Neural progenitor cell (in vitro differentiated cells): Measurements from ENCODE around the gene BEST2. TPM values are rescaled to one million over a fixed set of nuclear protein-coding genes. Genes with fewer than 3 reads are reported as not detected.
"Not testable (repeated sequence)": the region's sequence is repeated elsewhere in the genome, so short reads cannot be mapped to it uniquely, and the experiment has no call there.

Experiments used
- DNase-seq: peaks from one replicate; pipeline ENCODE4 v3.0.0-alpha.2; 2016; ENCODE audit warnings: low spot score
- H2AFZ ChIP-seq: fragments of 200-600 bp; sonication (generic); replicated peaks from 2 replicates; pipeline ENCODE4 v1.6.1; 2016; ENCODE audit warnings: antibody characterized with exemption
- H3F3A ChIP-seq: fragments of 200-600 bp; sonication (generic); 2 replicates; pipeline ENCODE4 v1.6.1; 2016; ENCODE audit warnings: antibody characterized with exemption, low read depth
- H3K27ac ChIP-seq: fragments of 200-600 bp; sonication (generic); 2 replicates; pipeline ENCODE4 v1.5.1; 2016; ENCODE audit warnings: mild to moderate bottlenecking
- H3K27me3 ChIP-seq: fragments of 200-600 bp; sonication (generic); 2 replicates; pipeline ENCODE4 v1.6.1; 2016; ENCODE audit warnings: mild to moderate bottlenecking, moderate library complexity
- H3K36me3 ChIP-seq: fragments of 200-600 bp; sonication (generic); 2 replicates; pipeline ENCODE4 v1.5.1; 2016
- H3K4me1 ChIP-seq: fragments of 200-600 bp; sonication (generic); 2 replicates; pipeline ENCODE4 v1.6.1; 2016; ENCODE audit warnings: mixed run types
- H3K4me2 ChIP-seq: fragments of 200-600 bp; sonication (generic); 2 replicates; pipeline ENCODE4 v1.6.1; 2016
- H3K4me3 ChIP-seq: fragments of 200-600 bp; sonication (generic); 2 replicates; pipeline ENCODE4 v1.5.1; 2016
- H3K79me2 ChIP-seq: fragments of 200-600 bp; sonication (generic); 2 replicates; pipeline ENCODE4 v1.6.1; 2016; ENCODE audit warnings: low read depth
- H3K9ac ChIP-seq: fragments of 200-600 bp; sonication (generic); 2 replicates; pipeline ENCODE4 v1.6.1; 2016
- H3K9me3 ChIP-seq: fragments of 200-600 bp; sonication (generic); 2 replicates; pipeline ENCODE4 v1.5.1; 2016; ENCODE audit warnings: low read depth
- H4K20me1 ChIP-seq: fragments of 200-600 bp; sonication (generic); 2 replicates; pipeline ENCODE4 v1.6.1; 2016; ENCODE audit warnings: low read depth
- H3K27ac Mint-ChIP-seq: 3 replicates; pipeline ENCODE4 v1.8.0; 2021; ENCODE audit warnings: mixed read lengths
- H3K27me3 Mint-ChIP-seq: 2 replicates; pipeline ENCODE4 v1.8.0; 2022; ENCODE audit warnings: low read depth, mild to moderate bottlenecking, inconsistent platforms, moderate library complexity, mixed read lengths; ENCODE audit not compliant: insufficient read depth
- H3K36me3 Mint-ChIP-seq: 3 replicates; pipeline ENCODE4 v1.8.0; 2021; ENCODE audit warnings: mixed read lengths
- H3K4me1 Mint-ChIP-seq: 3 replicates; pipeline ENCODE4 v1.8.0; 2021; ENCODE audit warnings: mixed read lengths
- H3K4me3 Mint-ChIP-seq: 3 replicates; pipeline ENCODE4 v1.8.0; 2021; ENCODE audit warnings: mild to moderate bottlenecking, moderate library complexity, mixed read lengths
- H3K9me3 Mint-ChIP-seq: 3 replicates; pipeline ENCODE4 v1.8.0; 2020; ENCODE audit warnings: mixed read lengths
- CTCF ChIP-seq: fragments of 200-600 bp; sonication (generic); IDR thresholded peaks from 2 replicates; pipeline ENCODE4 v1.5.1; 2017; ENCODE audit warnings: antibody characterized with exemption, mild to moderate bottlenecking
- EZH2 ChIP-seq: fragments of 200-600 bp; sonication (generic); IDR thresholded peaks from 2 replicates; pipeline ENCODE4 v1.6.1; 2017; ENCODE audit warnings: antibody characterized with exemption, mild to moderate bottlenecking, moderate library complexity
- EZH2phosphoT487 ChIP-seq: fragments of 200-600 bp; sonication (generic); IDR thresholded peaks from 2 replicates; pipeline ENCODE4 v1.6.1; 2017; ENCODE audit warnings: antibody characterized with exemption
- total RNA-seq: library from RNA; depleted of rRNA; stranded (reverse); fragments of >200 nt; gene quantifications from 2 replicates; pipeline ENCODE4 v1.2.3, GENCODE V29; 2015; ENCODE audit warnings: low replicate concordance

BEST2 gene
- total RNA-seq, 1 donor from 2014 or later, result not detected

DNA sequence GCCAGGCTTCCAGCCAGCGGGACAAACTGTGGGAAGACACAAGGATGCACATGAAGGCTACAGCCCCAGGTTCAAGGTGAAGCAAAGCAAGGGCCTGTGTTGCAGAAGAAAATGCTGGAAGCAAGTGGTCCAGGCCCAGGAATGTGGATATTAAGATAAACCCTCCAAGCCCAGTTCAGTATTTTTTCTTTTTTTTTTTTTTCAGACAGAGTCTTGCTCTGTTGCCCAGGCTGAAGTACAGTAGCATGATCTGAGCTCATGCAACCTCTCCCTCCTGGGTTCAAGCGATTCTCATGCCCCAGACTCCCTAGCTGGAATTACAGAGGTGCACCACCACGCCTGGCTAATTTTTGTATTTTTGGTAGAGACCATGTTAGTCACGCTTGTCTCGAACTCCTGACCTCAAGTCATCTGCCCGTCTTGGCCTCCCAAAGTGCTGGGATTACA is 45.6 kb downstream of the BEST2 start:
- Histone ChIP-seq H3K4me1 (peaks cover 17% of the 10 kb centered on the region), H3K4me3 (no peak overlapping the region), H3K27ac (no peak overlapping the region), H4K20me1 (peaks cover 22% of the 10 kb centered on the region), H3K9ac (no peak overlapping the region), H3K27me3 (peaks cover 19% of the 10 kb centered on the region), H3K79me2 (peaks cover 25% of the 10 kb centered on the region), H2AFZ (no peak overlapping the region), H3K4me2 (no peak overlapping the region), H3F3A (peaks cover 60% of the 10 kb centered on the region), H3K36me3 (no peaks in the 10 kb centered on the region), H3K9me3 (no peaks in the 10 kb centered on the region)
- TF ChIP-seq EZH2 (no peak), CTCF (no peak), EZH2phosphoT487 (no peak)
- Mint-ChIP-seq H3K9me3 (no peaks in the 10 kb centered on the region), H3K4me1 (peaks cover 23% of the 10 kb centered on the region), H3K36me3 (peaks cover 7% of the 10 kb centered on the region), H3K27ac (no peak overlapping the region), H3K4me3 (peak overlapping the region; percentile 75), H3K27me3 (peaks cover 4% of the 10 kb centered on the region)
- no peak for DNase-seq

DNA sequence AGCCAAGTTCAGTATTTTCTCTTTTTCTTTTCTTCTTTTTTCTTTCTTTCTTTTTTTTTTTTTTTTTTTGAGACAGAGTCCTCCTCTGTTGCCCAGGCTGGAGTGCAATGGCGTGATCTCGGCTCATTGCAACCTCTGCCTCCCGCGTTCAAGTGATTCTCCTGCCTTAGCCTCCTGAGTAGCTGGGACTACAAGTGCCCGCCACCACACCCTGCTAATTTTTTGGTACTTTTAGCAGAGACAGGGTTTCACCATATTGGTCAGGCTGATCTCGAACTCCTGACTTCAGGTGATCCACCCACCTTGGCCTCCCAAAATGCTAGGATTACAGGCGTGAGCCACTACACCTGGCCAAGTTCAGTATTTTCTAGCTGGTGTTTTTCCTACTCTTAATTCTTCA is 46.0 kb downstream of the BEST2 start:
- H3K9ac ChIP-seq, DNase-seq, H3K4me3 Mint-ChIP-seq, H3K9me3 Mint-ChIP-seq, H3K4me3 ChIP-seq, H3K36me3 ChIP-seq, H3K36me3 Mint-ChIP-seq, H3K27me3 Mint-ChIP-seq, H3K9me3 ChIP-seq, H3K27ac ChIP-seq, H3K4me2 ChIP-seq, H3K27ac Mint-ChIP-seq, H2AFZ ChIP-seq: not testable (repeated sequence)
- Histone ChIP-seq H3K4me1 (peaks cover 17% of the 10 kb centered on the region), H3F3A (peaks cover 60% of the 10 kb centered on the region), H3K79me2 (peaks cover 25% of the 10 kb centered on the region), H3K27me3 (peaks cover 19% of the 10 kb centered on the region), H4K20me1 (peaks cover 22% of the 10 kb centered on the region)
- H3K4me1 Mint-ChIP-seq, result peaks cover 28% of the 10 kb centered on the region

GRCh38 chr19:12799742-12800465 is 48.3 kb downstream of the BEST2 start:
- Histone ChIP-seq H3K4me1 (peaks cover 12% of the 10 kb centered on the region), H3K4me2 (peak overlapping the region; percentile 95), H3K27ac (no peak overlapping the region), H3K27me3 (peaks cover 12% of the 10 kb centered on the region), H3K9ac (no peak overlapping the region), H2AFZ (no peak overlapping the region), H3K4me3 (no peak overlapping the region), H4K20me1 (peaks cover 22% of the 10 kb centered on the region), H3K9me3 (no peaks in the 10 kb centered on the region), H3K36me3 (no peaks in the 10 kb centered on the region), H3K79me2 (peaks cover 25% of the 10 kb centered on the region), H3F3A (peaks cover 49% of the 10 kb centered on the region)
- Mint-ChIP-seq H3K36me3 (peaks cover 7% of the 10 kb centered on the region), H3K9me3 (no peaks in the 10 kb centered on the region), H3K27ac (no peak overlapping the region), H3K27me3 (peaks cover under 1% of the 10 kb centered on the region), H3K4me1 (peaks cover 22% of the 10 kb centered on the region), H3K4me3 (peak overlapping the region; percentile 94)
- no peak for DNase-seq
- TF ChIP-seq EZH2phosphoT487, result no peak
- no peak for TF ChIP-seq EZH2
- no peak for TF ChIP-seq CTCF

DNA sequence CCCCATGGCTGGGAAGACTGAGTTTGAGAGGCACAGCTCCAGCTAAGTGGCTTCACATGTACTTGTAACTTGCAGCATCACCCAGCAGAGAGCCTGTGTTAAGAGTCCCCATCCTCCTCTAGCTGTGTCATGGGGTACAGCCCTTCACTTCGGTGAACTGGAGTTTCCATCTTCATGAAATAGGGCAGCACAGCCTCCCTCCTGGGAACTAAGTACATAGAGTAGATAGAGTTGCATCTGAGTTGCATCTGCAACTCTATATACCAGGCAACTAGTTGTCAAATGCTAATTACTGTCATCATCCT is 48.8 kb downstream of the BEST2 start:
- H3K27ac ChIP-seq, result no peak overlapping the region
- H3K79me2 ChIP-seq, result peaks cover 25% of the 10 kb centered on the region
- peak overlapping the region; percentile 81 for H3K9ac ChIP-seq
- TF ChIP-seq EZH2phosphoT487, result no peak
- H3K36me3 ChIP-seq, result no peaks in the 10 kb centered on the region
- H3K4me1 ChIP-seq, result peaks cover 12% of the 10 kb centered on the region
- H2AFZ ChIP-seq, result no peak overlapping the region
- H3K4me3 Mint-ChIP-seq, result peak overlapping the region; percentile 94
- H3K4me2 ChIP-seq, result peak overlapping the region; percentile 95
- H3K4me1 Mint-ChIP-seq, result peaks cover 22% of the 10 kb centered on the region
- H3K9me3 ChIP-seq, result no peaks in the 10 kb centered on the region
- peaks cover 49% of the 10 kb centered on the region for H3F3A ChIP-seq
- H3K9me3 Mint-ChIP-seq, result no peaks in the 10 kb centered on the region
- H3K36me3 Mint-ChIP-seq, result peaks cover 7% of the 10 kb centered on the region
- H3K4me3 ChIP-seq, result peak overlapping the region; percentile 83
- DNase-seq, result no peak
- H3K27me3 Mint-ChIP-seq, result peaks cover 2% of the 10 kb centered on the region
- no peak overlapping the region for H3K27ac Mint-ChIP-seq
- peaks cover 12% of the 10 kb centered on the region for H3K27me3 ChIP-seq
- peaks cover 22% of the 10 kb centered on the region for H4K20me1 ChIP-seq
